CD1c-positive myeloid dendritic cell (primary cell): ENCODE data around the gene ELF5.

Experiments used
- DNase-seq: peaks from one replicate; pipeline ENCODE4 v3.0.0-alpha.2; 2016; ENCODE audit errors: extremely low spot score

The ELF5 gene

DNA sequence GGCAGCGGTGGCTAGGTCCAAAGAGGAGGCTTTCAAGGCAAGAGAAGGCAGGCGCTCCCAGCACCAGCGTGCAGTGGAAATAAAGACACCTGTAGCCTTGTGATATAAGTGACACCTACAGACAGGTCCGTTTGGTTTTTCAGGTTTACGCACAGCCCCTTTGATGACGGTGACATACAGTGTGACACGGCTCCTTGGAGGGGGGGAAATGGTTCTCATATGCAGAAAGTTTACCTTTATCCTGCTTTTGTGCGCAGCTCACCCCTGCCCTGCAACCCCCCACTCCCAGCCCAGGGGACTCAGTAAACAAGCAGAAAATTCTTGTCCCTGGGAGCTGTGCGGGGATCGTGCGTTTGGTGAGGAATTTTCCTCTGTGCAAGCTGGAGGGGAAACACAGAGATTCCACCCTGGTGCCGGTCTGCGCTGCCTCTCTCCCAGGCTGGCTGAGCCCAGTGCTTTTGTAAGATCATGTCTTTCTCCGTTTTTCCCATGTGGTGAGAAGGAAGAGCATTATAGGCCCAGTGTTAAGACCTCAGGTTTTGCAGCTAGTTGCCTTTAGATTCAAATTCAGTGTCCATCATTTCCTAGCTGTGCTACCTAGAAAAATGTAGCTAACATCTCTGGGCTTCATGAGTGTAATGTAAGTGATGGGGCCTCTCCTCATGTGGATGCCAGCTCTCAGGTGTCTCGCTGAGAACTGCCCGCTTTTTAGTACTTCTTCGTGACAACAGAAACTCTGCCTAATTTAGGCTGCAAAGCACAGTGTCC, at the start of gene ELF5:
Gene ELF5, minus strand, starts transcription at position 113 of the 768 bp plus-strand sequence. CDS start 8,045 bp downstream, outside the sequence.
- DNase-seq, result no peak

- peak; percentile 14 for DNase-seq
These were observed 49.4 kb upstream of the ELF5 start for GRCh38 chr11:34562976-34563375.

GRCh38 chr11:34560511-34560910, 46.9 kb upstream of the ELF5 start:
- no peak for DNase-seq

DNA sequence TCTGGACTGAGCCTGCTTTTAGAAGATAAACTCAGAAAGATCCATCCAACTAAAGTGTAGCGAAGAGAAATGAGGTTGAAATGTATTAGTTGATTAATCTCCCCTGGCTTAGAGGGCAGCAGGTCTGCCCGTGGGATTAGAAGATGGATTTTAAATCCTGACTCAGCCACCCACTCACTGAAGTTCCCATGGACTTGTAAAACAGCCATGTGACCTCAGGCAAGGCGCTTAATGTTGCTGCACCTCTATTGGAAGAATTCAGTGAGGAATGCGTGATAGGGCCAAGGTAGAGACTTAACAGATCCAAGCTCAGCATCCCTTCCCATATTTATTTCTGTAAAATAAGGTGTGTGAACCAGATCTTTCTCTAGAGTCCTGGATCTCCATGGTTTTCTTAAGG, 45.1 kb upstream of the ELF5 start:
- DNase-seq, result no peak

- no peak for DNase-seq
These were observed 44.6 kb upstream of the ELF5 start for GRCh38 chr11:34558211-34558610.

GRCh38 chr11:34552270-34552669, 38.7 kb upstream of the ELF5 start:
- DNase-seq, result peak; percentile 88

DNA sequence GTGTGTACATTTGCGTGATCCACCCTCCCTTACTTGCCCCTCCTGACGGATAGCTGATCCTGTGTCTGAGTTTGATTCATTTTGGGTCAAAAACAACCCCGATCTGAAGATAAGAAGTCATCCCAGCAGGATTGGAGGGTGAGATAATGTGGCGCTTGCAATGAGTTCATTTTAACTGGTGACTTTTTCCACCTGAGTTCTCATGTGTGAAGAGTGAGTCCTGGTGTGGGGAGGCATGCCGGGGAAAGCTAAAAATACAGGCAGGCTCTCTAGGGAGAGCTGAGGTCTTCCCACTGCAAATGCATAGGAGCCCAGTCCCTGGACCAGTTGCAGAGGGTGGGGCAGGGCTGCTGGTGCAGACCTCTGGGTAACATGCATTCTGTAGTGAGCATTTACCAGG, 35.7 kb upstream of the ELF5 start:
- DNase-seq, result no peak

DNA sequence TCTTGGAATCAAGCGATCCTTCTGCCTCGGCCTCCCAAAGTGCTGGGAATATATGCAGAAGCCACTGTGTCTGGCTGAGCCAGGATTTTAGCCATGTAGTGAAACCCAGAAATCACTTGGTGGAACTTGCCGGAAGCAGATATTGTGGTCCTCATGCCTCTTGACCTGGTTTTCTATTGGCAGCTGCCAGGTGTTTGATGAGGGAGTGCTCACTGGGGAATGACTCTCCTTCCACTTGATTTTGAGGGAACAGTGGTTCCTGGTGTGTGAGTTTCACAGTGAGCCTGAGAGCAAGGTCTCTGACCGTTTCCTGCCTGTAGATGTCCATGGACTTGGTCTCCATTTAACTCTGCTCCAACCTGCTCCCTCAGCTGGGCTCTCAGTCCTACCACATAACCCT, 34.7 kb upstream of the ELF5 start:
- no peak for DNase-seq

GRCh38 chr11:34546511-34547209, 33.1 kb upstream of the ELF5 start:
- DNase-seq, result no peak

- DNase-seq, result no peak
These were observed 28.5 kb upstream of the ELF5 start for GRCh38 chr11:34542089-34542488.

DNA sequence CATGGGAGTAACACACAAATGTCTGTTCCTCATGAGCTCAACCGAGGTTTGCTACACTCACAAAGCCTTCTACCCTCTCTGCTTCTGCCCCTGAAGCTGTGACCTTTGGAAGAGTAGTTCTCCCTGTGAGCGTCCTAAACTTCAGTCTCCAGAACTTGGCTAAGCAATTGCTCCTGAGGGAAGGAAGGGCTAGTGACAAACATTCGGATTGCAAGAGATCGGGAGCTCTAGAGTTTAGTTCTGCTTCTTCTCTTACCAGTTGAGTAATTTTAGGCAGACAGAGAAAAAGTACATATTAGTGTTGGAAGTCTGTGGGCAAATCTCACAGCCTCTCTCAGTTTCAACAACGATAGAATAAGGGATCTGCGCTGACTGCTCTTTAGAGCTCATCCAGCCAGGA, 27.3 kb upstream of the ELF5 start:
- no peak for DNase-seq

GRCh38 chr11:34537636-34538035, 24.0 kb upstream of the ELF5 start:
- no peak for DNase-seq

DNA sequence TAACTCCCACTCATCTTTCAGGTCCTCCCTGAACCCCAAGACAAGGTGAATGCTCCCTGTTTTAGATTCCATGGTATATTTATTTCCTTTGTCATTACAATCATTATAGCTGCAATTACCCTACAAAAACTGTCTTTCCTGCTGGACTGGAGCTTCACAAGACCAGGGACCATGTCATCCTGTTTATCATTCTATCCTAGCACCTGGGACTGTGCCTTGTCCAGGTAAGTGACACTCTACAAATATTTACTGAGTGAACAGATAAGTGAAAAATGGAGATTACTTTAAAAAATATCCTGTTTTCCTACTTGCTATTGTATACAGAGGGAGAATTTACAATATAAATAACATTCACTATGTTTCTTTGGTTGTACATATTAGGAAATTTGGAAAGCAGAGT, 22.5 kb upstream of the ELF5 start:
- DNase-seq, result no peak

DNA sequence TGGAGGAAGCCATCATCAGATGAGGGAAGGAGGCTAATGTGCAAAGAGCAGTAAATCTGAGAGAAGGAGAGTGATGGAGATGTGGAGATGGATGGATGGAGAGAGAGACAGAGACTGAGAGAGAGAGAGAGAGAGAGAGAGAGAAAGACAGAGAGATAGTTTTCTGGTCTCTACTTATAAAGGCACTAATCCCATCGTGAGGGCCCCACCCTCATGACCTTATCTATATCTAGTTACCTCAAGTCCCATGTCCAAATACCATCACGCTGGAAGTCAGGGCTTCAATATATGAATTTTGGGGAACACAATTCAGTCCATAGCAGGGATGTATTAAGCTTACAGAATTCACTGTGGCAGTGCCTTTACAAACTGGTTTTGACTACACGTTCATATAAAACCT, 21.2 kb upstream of the ELF5 start:
- no peak for DNase-seq

- DNase-seq, result no peak
These were observed 18.1 kb upstream of the ELF5 start for GRCh38 chr11:34531663-34532062.

DNA sequence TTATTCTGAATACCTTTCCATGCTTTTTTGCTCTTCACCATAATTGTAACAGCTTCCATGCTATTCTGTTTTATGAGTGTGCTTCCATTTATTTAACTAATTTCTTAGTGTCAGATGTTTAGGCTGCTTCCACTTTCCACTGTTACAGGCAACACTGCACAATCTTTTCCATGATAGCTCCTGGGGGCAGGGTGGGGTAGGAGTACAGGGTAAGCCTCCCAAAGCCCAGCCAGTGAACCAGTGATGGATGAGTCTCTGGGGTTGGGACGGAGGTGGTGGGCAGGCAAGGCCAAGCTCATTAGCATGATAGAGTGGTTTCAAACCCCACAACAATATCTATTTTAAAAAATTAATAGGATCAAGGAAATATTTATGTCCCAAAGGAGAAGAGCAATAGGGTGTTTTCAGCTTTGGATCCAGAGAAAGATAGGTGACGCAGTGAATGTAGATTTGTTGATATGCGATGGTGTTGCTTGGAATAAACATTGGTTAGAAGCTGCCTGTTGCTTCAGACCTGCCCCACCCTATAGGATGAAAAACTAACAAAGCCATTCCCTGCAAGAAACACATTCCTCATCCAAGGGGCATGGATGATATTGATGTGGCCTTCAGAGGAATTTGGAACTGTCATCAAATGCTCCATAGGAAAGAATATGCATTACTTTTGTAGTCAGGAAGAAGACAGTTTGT, 17.1 kb upstream of the ELF5 start:
- no peak for DNase-seq

DNA sequence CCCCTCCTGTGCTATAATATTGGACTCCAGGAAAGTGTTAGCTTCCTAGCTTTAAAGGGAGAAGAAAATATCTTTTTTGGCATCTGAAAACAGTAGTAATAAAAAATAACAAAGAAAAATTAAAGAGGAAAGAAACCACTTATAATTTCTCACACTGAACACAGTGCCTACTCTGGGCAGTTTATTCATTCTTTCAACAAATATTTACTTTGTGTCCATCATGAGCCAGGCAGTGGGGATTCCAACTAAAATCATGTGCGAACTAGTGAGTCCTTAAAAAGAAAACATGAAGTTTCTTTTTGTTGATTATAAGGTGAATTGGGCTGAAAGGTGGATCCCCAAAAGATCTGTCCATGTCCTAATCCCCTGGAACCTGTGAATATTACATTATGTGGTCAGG, 16.0 kb upstream of the ELF5 start:
- no peak for DNase-seq

DNA sequence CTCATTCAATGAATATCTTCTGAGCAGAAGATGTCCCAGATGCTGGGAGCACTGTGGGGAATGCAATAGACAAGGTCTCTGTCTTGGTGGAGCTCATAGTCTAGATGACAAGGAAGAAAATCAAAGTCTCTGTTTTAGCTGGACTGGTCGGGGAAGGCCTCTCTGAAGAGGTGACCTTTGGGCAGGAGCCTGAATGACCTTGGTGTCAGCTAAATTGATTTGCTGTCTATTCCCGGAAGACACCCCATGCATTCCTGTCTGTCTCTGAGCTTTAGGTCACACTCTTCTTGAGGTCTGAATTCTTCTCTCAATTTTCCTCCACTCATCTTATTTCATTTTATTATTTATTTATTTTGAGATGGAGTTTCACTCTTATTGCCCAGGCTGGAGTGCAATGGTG, 14.5 kb upstream of the ELF5 start:
- no peak for DNase-seq

DNA sequence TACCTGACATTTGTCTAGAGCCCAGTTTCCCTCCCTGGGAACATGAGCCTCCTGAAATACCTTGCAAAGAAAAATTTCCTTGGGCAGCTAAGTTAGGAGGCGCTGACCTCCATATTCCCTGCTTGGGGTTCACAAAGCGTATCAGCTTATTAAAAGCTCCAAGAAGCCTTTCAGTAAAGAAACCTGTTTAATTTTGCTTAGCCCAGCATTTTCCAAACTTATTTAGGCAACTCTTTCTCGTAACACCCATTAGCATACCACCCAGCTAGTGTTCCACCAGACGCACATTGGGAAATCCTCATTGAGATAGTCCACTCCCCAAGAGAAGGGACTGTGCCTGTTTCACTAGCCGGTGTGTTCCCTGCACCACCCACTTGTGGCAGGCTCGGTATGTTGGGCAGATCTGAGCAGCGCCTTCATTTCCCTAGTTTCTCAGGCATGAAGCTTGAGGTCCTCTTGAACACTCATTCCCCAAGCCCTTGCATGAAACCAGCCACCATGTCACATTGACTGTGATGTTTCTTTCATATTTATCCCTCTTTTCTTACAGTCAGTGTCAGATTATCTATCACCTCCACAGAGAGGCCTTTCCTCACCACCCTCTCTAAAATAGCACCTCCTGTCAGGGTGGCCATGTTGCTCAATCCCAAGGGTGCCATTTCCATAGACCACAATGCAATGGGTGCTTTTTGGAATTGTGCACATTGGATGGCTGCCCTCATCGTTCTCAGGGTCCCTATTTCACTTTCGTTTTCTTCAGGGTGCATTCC, 12.5 kb upstream of the ELF5 start:
- DNase-seq, result no peak

- no peak for DNase-seq
These were observed 11.5 kb upstream of the ELF5 start for GRCh38 chr11:34525098-34525497.

GRCh38 chr11:34524696-34525095, 11.1 kb upstream of the ELF5 start:
- DNase-seq, result no peak

GRCh38 chr11:34523053-34523452, 9.5 kb upstream of the ELF5 start:
- no peak for DNase-seq
